Choroid plexus epithelial cell (primary cell): ENCODE measurements around the gene SFRP5.

Experiments used
- DNase-seq: peaks from one replicate; pipeline ENCODE4 v3.0.0-alpha.2; 2010; ENCODE audit warnings: low read depth
- H3K4me3 ChIP-seq: 2 replicates; pipeline ENCODE4 v1.5.1; 2011; ENCODE audit warnings: low read depth, mild to moderate bottlenecking, control low read depth, low read length, moderate library complexity
- TF ChIP-seq, protein P1 (sequence below): conservative IDR thresholded peaks from 2 replicates; pipeline ENCODE4 v1.5.1; 2011; ENCODE audit warnings: low read depth, mild to moderate bottlenecking, control low read depth, inconsistent platforms, low read length, moderate library complexity

Gene SFRP5

DNA sequence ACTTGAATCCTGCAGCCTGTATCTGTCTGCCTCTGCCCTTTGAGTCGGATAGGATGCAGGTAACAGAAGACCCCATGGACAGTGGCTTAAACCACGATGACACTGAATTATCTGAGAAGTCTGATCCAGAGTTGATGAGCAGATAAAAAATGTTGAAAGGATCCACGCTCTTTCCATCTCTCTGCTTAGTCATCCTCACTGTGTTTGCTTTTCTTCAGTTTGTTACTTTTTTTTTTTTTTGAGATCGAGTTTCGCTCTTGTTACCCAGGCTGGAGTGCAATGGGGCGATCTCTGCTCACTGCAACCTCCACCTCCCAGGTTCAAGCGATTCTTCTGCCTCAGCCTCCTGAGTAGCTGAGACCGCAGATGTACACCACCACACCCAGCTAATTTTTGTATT, 40.9 kb upstream of the SFRP5 start:
- TF ChIP-seq, protein P1, sequence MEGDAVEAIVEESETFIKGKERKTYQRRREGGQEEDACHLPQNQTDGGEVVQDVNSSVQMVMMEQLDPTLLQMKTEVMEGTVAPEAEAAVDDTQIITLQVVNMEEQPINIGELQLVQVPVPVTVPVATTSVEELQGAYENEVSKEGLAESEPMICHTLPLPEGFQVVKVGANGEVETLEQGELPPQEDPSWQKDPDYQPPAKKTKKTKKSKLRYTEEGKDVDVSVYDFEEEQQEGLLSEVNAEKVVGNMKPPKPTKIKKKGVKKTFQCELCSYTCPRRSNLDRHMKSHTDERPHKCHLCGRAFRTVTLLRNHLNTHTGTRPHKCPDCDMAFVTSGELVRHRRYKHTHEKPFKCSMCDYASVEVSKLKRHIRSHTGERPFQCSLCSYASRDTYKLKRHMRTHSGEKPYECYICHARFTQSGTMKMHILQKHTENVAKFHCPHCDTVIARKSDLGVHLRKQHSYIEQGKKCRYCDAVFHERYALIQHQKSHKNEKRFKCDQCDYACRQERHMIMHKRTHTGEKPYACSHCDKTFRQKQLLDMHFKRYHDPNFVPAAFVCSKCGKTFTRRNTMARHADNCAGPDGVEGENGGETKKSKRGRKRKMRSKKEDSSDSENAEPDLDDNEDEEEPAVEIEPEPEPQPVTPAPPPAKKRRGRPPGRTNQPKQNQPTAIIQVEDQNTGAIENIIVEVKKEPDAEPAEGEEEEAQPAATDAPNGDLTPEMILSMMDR: no peak
- H3K4me3 ChIP-seq: no peak overlapping the region
- no peak for DNase-seq

DNA sequence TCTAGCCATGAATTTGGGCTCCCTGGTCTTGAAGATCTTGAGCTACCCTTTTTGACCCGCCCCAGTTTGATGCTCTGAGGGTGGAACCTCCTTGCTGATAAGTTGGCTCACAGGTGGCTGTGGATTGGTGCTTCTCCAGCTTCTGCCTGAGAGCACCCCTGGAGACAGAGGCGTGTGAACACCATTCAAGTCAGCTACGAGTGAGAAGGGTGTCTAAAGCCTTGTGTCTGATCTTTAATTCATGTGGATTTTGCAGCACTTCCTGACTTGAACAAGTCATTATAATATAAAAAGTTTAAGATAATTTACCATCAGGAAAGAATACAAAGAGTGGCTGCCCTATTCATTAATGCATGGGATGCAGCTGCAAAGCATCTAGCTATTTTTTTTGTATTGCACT, 40.2 kb upstream of the SFRP5 start:
- TF ChIP-seq, protein P1: no peak
- DNase-seq: no peak
- no peak overlapping the region for H3K4me3 ChIP-seq

DNA sequence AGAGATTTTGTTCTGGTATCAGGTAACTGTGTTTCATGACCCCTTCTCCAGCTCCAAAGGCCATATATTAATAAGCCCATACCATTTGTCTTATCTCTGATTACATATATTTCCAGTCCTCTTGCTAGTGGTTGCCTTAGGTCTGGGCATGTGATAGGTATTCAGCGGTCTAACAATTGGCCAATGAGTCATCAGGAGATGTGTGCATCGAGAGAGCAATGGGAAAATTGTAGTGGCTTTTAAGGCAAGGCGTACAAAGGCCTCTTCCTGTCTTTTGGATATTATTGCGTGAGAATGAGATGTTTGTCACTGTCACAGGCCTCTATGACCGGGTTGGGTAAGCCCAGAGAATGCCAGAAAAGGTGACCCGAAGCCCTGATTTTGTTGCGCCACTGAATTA, 38.6 kb upstream of the SFRP5 start:
- peak; percentile 12 for DNase-seq
- TF ChIP-seq, protein P1: no peak
- H3K4me3 ChIP-seq: no peak overlapping the region

DNA sequence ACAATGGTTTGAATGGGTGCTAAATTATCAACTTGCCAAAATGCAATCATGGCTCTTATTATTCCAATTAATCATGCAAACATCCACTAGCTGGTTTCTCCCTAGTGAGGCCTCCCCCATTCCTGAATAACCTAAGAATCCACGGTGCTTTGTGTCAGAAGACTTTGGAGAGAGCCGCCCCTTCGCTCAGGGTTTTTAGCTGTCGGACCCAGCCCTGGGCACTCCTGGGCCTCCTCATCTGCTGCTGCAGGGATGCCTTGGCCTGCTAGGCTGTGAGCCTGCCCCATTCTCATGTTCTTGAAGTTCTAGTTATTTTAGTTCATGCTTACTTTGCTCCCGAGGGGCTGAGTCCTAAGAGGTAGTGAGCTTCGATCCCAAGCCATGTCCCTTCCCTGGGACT, 34.1 kb upstream of the SFRP5 start:
- no peak for DNase-seq
- TF ChIP-seq, protein P1: no peak
- H3K4me3 ChIP-seq: no peak overlapping the region

DNA sequence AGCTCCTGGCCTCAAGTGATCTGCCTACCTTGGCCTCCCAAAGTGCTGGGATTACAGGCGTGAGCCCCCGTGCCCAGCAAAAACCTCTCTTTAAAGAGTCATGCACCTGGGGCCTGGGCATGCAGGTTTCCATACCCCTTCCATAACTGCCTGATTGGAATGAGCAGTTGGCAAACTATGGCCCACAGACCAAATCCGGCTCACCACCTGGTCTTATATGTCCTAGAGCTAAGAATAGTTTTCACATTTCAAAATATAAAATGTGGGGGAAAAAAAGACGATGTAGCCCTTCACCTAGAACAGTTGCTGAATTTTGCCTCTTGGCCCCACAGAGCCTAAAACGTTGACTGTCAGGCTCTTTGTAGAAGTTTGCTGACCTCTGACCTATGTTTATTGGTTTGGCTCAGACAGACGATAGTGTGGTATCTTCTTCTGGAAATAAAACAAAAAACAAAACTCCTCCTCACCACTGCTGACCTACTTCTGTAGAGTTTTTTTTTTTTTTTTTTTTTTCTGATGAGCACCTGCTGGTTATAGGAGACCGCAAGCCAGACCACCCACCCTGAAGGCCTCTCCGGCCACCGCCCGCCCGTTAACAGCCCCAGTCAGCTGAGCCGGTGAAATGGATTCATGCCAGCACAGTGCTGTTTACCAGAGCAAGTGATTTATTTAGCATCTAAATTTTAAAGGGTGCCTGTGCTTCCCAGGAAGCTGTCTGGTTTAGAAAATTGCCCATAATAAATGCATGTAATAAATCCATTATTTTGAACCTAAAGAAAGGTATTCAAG, 33.5 kb upstream of the SFRP5 start:
- TF ChIP-seq, protein P1: no peak
- DNase-seq: no peak
- H3K4me3 ChIP-seq: no peak overlapping the region

DNA sequence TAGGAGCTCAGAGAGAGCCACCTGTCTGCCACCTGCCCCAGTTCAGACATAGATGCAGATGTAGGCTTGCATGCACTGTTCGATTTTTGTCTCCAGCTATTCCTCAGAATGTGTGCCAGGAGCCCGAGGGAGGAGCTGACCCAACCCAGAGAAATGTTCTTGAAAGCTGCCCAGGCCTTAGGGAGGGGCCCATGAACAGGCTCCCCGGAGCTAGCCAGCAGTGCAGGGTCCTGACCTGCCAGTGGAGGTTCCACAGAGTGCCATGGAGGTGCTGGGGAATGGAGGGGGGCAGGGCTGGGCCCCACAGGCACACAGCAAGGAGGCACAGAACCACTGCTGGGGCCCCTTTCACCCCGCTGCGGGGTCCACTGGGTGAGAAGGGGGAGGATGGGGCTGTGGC, 29.6 kb upstream of the SFRP5 start:
- TF ChIP-seq, protein P1: no peak
- H3K4me3 ChIP-seq: no peak overlapping the region
- no peak for DNase-seq

DNA sequence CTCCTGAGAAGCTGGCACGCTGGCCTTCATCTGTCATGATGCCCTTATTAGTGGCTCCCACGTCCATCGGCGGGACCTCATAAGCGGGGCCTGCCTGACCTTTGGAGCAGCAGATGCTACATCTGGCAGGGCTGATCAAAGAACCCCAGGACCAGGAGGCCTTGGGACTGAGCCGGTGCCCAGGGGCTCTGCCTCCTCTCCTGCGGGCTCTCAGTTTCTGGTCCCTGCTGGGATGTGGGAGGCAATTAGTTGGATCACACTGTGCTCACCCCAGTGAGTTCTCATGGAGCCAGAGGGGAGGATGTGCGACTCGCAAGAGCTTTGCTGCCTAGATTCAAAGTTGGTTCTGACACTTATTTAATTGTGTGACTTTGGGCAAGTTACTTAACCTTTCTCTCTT, 28.7 kb upstream of the SFRP5 start:
- H3K4me3 ChIP-seq: no peak overlapping the region
- TF ChIP-seq, protein P1: no peak
- no peak for DNase-seq
